ENCODE measurements around the gene GSK3A.

GRCh38 chr19:42184401-42184861 is 58.0 kb downstream of the GSK3A start:
- TF ChIP-seq CTCF (IDR thresholded peaks at IDR 0.05) (peak; percentile 83 to 95 (median 92)), POLR2A (IDR thresholded peaks at IDR 0.05) (no peak)
